Activated CD4-positive, CD25-positive, alpha-beta regulatory T cell (primary cell): ENCODE data around the gene BSPRY.
"Not testable (repeated sequence)": the region's sequence is repeated elsewhere in the genome, so short reads cannot be mapped to it uniquely, and the experiment has no call there.

Experiments
- DNase-seq, 4 experiments: peaks; one replicate each; lab custom pipeline; 2025; lab: John Stamatoyannopoulos, UW

Gene BSPRY

GRCh38 chr9:113370806-113371325 is 21.5 kb downstream of the BSPRY start:
- no peak for DNase-seq

GRCh38 chr9:113372059-113372458 is 22.7 kb downstream of the BSPRY start:
- DNase-seq = no peak

- DNase-seq = no peak
Measured at GRCh38 chr9:113373256-113373655, 23.9 kb downstream of the BSPRY start.

- no peak for DNase-seq
Measured at GRCh38 chr9:113373676-113374392, 24.5 kb downstream of the BSPRY start.

GRCh38 chr9:113375057-113376023 is 26.0 kb downstream of the BSPRY start:
- DNase-seq = no peak

GRCh38 chr9:113376634-113377567 is 27.6 kb downstream of the BSPRY start, which contains the start of gene HDHD3:
TSS of gene HDHD3 (minus strand) at chr9:113376986. CDS start at chr9:113374354, 2,632 bp downstream.
- DNase-seq = peak; percentile 45 to 62 (median 54)

- not testable (repeated sequence) for DNase-seq
Measured at GRCh38 chr9:113379094-113379828, 29.9 kb downstream of the BSPRY start.

- not testable (repeated sequence) for DNase-seq
Measured at GRCh38 chr9:113379829-113380210, 30.5 kb downstream of the BSPRY start.

GRCh38 chr9:113380869-113381378 is 31.6 kb downstream of the BSPRY start:
- DNase-seq = no peak

- DNase-seq = not testable (repeated sequence)
Measured at GRCh38 chr9:113381441-113381840, 32.1 kb downstream of the BSPRY start.

- no peak for DNase-seq
Measured at GRCh38 chr9:113381909-113382411, 32.6 kb downstream of the BSPRY start.

GRCh38 chr9:113386571-113387393 is 37.4 kb downstream of the BSPRY start:
- no peak for DNase-seq

GRCh38 chr9:113387560-113388230 is 38.4 kb downstream of the BSPRY start:
- DNase-seq = no peak

- DNase-seq = no peak
Measured at GRCh38 chr9:113388833-113389232, 39.5 kb downstream of the BSPRY start.

- DNase-seq = no peak
Measured at GRCh38 chr9:113389451-113389850, 40.1 kb downstream of the BSPRY start.

- DNase-seq = no peak
Measured at GRCh38 chr9:113390192-113390960, 41.0 kb downstream of the BSPRY start.

GRCh38 chr9:113391917-113392316 is 42.6 kb downstream of the BSPRY start:
- no peak for DNase-seq

GRCh38 chr9:113393281-113393680 is 43.9 kb downstream of the BSPRY start:
- DNase-seq = no peak
